ENCODE measurements around the gene BOD1.
A peak's percentile ranks its signal among the peaks of the same experiment; 100 is the strongest.

Gene BOD1

DNA sequence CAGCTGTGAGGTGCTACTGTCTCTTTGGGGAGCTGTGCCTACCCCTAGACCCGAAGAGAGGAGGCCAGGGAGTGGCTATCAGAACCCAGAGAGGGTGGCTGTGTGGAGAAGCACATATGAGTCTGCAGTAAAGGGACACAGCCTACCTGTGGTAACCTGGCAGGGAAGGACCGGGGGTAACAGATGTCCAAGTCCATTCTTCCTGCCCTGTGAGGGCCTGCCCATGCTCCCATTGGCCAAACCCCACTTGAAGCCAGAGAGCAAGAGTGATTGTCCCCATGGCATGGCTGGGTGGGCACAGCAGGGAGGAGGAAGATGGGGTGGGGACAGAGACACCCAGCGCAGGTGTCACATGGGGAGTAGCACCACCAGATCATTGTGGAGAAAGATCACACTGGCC, 39.3 kb downstream of the BOD1 start:
- DNase-seq (ENCODE audit: low read depth, low spot score), result no peak

DNA sequence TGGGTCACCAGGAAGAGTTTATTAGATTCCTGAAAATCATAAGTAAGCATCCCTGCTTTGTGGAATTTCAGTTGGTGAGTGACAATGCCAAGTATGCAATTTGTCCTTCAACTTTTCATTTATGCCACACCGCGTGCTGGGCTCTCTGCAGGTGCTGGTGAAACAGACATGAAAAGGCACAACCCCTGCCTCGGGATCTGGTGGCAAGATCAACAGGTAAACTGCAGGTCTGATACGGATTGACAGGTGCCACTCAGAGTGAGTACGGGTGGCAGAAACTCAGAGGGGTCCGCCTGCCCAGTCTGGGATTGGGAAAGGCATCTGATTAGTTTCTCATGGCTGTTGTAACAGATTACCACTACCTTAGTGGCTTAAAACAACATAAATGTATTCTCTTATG, 40.5 kb downstream of the BOD1 start:
- no peak for DNase-seq (ENCODE audit: low read depth, low spot score)

DNA sequence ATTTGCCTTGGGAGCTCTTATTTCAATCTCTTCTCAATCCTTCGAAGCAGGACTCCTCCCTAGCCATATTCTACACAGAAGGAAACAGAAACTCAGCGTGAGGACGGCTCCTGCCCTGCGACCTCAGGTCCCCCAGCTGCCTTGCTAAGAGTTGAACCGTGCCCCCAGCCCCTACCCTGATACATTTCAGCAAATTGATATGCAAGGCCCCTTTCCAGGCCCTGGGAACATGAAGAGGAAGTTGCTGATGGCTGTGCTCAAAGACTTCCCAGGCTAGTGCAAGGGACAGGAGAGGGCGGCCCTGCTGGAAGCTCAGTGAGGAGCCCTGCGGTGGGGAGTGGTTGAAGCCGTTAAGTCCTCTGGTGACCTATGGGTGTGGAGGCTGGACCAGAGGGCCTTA, 41.5 kb downstream of the BOD1 start:
- DNase-seq (ENCODE audit: low read depth, low spot score), result no peak

DNA sequence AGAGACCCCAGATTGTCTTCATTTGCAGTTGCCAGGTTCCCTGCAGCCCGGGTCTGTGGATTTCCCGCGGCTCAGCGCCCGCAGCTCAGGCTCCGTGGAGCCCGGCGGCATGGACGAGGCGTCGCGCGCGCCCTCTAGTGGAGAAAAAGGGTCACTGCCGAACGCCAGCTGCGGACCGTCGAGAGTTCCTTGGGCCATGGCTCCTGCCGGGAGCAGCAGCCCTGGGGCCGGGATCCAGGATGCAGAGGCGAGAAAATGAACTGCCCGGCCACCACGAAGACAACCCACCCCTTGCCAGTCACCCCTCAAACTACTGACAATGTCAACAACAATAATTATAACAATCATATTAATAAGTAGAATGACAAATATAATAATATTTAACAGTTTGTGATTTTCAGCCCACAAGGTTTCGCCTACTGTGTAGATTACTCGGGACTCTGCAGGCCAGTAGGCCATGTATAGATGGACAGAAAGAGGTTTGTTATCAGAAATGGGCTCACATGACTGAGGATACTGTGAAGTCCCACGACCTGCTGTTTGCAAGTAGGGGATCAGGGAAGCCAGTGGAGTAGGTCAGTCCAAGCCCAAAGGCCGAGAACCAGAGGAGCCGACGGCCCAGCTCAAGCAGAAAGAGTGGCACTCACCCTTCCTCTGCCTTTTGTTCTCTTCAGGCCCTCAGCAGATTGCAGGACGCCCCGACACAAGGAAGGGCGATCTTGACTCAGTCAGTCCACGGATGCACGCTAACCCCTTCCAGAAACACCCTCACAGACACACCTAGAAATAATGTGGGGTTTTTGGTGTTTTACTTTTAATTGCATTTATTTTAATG, 43.1 kb downstream of the BOD1 start:
- DNase-seq (ENCODE audit: low read depth, low spot score), result peak; percentile 91

DNA sequence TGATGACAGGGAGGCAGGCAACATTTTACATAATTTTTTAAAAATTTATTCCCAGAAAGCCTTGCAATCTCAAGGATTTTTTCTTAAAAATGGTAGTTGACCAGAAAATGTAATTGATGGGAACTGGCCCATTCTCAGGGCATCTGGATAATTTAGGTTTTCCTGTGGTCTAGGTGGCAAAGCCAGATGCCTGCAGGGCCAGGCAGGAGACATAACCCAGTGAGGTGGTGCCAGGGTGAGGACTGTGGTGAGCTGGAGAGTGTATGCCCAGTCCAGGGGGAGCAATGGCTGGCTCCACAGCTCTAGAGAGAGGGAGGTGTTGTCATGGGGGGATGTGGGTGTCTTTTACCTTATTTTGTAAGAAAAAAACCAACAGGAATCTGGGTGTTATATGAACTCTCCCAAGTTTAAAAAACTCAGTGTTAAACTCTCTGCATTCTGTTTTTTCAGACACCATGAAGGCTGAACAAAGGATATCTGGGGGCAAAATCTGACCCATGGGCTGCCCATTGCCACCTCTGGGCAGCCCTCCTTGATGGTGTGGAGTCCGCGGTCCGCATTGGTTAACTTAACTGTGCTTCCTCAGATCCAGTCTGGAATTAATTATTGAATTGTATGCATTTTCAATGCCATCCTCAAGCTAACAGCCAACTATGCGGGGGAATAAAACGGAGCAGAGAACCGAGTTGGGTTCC, 43.9 kb downstream of the BOD1 start:
- no peak for DNase-seq (ENCODE audit: low read depth, low spot score)

DNA sequence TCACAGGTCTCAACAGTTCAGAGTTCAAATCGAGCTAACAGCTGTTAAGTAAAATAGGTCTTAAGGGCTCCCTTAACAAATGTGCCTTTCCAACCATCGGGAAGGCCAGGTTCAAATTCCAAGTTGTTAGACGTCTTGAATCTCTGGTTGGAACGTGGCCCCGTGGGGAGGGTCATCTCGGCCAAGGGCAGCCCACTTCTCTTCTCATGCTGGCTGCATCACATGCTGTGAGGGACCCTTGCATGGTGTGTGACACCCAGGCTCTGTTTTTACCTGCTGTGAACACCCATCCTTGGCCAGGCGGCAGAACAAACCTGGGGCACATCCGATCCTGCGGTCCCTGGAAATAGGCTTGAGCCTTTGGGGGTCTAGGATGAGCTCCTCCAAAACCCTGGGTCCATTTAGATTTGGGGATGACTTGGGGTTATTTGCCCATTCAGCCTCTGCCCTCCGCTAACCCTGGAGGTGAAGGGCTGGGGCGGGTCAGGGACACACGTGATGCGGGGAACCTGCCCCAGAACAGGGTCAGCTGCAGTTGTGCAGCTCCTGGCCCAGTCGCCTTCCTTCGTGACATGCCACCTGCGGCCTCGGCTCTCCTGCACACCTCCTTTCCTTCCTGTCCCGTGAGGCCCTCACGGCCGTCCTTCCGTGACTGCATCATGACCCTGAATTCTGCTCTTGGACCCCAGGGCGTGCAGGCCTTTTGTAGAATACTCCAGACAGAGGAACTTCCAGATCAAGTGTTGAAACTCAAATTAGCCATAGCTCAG, 45.9 kb downstream of the BOD1 start:
- DNase-seq (ENCODE audit: low read depth, low spot score), result no peak

DNA sequence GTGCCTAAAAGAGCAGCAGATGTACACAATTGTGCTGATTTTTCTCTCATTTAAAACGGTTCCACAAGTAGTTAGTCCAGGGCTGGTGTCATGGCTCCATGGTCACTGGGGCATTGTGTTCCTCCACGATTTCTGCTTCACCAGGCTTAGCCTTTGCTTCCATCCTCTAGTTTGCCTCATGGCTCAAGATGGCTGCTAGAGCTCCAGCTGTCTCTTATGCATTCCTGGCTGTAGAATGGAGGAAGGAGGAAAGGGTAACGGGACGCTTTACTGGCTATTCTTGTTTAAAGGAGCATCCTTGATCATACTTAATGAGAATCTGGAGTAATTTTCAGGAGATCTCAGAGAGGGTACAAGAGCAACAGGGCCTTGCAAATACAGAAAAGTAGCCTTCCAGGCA, 47.7 kb downstream of the BOD1 start:
- DNase-seq (ENCODE audit: low read depth, low spot score), result no peak

DNA sequence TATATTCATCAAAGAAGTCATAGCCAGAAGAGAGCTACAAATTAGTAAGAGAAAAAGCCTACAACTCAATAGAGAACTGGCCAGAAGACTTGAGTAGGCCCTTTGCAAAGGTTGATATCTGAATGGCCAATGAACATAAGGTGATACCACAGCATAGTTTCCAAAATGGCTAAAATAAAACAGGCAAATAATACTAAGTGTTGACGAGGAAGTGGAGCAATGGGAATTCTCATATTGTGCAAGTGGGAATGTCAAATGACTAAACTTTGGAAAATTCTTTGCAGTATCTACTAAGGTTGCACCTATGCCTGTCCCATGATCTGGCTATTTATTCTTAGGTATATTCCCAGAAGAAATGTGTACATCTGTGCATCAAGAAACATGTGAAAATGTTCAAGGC, 48.3 kb downstream of the BOD1 start:
- DNase-seq (ENCODE audit: low read depth, low spot score), result no peak

DNA sequence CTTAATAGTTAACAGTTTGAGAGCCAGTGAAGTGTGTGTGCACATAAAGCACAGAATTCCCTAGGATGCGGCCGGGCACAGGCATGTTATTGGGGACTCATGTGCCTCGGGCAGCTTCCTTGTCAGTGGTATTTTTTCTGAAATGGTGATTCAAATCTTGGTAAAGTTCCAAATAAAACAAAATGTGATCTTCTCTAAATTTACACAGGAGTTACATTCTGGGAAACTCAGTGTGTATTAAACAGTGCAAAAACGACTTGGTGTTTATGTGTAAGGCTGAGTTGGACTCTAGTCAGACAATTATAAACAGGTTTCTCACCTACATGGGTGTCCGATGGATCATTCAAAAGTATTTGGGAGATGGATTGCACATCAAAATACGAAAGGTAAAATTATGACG, 48.9 kb downstream of the BOD1 start:
- DNase-seq (ENCODE audit: low read depth, low spot score), result no peak

DNA sequence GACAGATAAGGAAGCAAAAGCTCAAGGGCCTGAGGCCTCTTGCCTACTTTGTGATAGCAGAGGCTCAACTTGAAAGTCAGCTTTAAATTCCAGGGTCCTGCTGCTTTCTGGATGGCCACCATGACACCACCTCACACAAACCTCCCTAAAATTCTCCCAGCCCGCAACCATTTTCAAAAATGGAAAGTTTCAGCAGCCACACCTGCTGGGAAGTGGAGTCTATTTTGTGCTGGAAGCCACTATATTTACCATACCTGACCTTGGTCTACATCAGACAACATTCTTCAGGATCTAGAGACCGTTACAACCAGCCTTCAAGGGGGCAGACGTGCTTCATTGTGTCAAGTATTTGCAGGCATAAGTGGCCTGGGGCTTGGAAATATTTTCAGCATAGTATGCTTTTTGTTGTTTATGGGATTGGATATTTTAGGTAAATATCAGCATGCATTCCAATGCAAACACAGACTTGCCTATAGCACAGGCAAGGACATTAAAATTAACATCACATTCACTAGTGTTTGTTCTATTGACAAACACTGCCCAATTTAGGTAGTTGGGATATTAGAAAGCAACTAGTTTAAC, 50.9 kb downstream of the BOD1 start:
- no peak for DNase-seq (ENCODE audit: low read depth, low spot score)

DNA sequence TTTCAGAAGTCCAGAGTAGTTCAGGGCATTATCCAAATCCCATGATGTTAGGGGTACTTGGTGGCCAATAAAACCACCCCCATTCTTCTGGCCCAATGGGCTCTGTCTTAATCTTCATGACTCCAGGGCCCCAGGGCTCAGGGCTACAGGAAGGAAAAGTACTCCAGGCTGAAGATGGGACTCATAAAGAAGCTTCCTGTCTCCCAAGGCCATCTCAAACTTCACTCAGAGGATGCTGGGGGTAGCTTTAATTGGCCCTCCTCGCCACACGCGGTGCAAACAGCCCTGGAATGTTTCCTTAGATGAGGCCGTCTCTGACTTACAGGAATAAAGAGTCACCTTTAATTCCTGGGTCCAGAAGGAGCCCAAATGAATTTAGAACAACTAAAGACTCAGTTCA, 52.3 kb downstream of the BOD1 start:
- DNase-seq (ENCODE audit: low read depth, low spot score), result no peak

DNA sequence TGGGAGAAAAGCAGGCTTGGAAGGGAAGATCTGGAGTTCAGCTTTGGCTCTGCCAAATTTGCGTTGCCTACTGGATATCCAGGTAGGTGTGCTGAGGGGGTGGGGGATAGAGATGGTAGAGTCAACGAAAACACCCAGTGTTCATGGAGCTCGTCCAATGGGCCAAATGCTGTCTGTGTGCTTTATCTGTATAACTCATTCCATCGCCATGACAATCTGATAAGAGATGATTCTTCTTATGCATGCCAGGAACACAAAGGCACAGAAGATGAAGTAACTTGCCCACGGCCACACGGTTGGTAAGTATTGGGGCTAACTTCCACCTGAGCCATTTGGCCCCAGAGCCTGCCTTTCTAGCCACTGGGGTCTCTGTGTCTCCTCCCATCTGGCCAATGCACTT, 53.2 kb downstream of the BOD1 start:
- no peak for DNase-seq (ENCODE audit: low read depth, low spot score)

DNA sequence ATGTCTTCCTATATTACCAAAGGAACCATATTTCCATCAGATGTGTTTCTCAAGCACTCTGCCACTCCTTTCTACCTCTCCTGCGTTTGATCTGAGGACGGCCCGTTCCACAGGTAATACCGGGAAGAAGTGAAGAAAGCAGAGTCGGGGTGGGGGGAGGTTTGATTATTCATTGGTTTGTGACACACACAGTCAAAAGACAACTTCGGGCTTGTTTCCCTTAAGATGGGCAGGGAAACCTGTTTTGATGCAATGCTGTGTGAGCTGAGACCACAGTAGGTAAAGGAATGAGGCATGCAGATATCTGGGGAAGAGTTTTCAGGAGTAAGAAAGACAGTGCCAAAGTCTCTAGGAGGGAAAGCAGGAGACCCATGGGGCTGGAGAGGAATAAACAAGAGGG, 54.0 kb downstream of the BOD1 start:
- no peak for DNase-seq (ENCODE audit: low read depth, low spot score)

Measured in ELF-1 (cell line).